ENCODE results near the gene TEX10. TPM values are rescaled to one million over a fixed set of nuclear protein-coding genes. Genes with fewer than 3 reads are reported as not detected.

TEX10 gene
- polyA plus RNA-seq, 1 donor (not counting 4 experiments of a cell fraction or from before 2014, with no cell fraction given), result 50.7 TPM

- no peak overlapping the region for H3K4me3 ChIP-seq (ENCODE audit: control insufficient read depth in 2 of 3, extremely low read depth in 1 of 3, insufficient read depth in 2 of 3, low read depth in 1 of 3, low read length in 3 of 3)
- H3K9me3 ChIP-seq (ENCODE audit: control insufficient read depth, low read depth, low read length), result no peaks in the 10 kb centered on the region
- no peak for TF ChIP-seq CTCF (optimal IDR thresholded peaks at IDR 0.05 in 1 of 3, IDR thresholded peaks at IDR 0.05 in 1 of 3, conservative IDR thresholded peaks at IDR 0.05 in 1 of 3; ENCODE audit: extremely low read depth in 1 of 3, insufficient read depth in 2 of 3, low read length in 3 of 3)
- dilution Hi-C loops (cut with MboI; ENCODE audit: extremely low pct_ligation_motif_present, low sequenced_read_pairs), result no loop called here
- H3K27me3 ChIP-seq (ENCODE audit: control insufficient read depth, extremely low read depth, insufficient read depth, low read length), result no peaks in the 10 kb centered on the region
- no peak for DNase-seq (ENCODE audit: low read depth, low spot score)
- no peak overlapping the region for H3K27ac ChIP-seq (ENCODE audit: control insufficient read depth, insufficient read depth, low read length)
- H3K79me2 ChIP-seq (ENCODE audit: control insufficient read depth, insufficient read depth, low read length), result no peaks in the 10 kb centered on the region
- FAIRE-seq, result no peak
- no peaks in the 10 kb centered on the region for H3K4me1 ChIP-seq (ENCODE audit: control insufficient read depth, extremely low read depth, insufficient read depth, low read length)
- H3K9ac ChIP-seq (ENCODE audit: control insufficient read depth, extremely low read depth, insufficient read depth, low read length), result no peak overlapping the region
- H2AFZ ChIP-seq (ENCODE audit: control insufficient read depth, low read length), result no peak overlapping the region
- no peaks in the 10 kb centered on the region for H4K20me1 ChIP-seq (ENCODE audit: control insufficient read depth, extremely low read depth, insufficient read depth, low read length)
- H3K9me1 ChIP-seq (ENCODE audit: control insufficient read depth, extremely low read depth, insufficient read depth, low read length), result no peaks in the 10 kb centered on the region
- H3K36me3 ChIP-seq (ENCODE audit: control insufficient read depth in 2 of 2, extremely low read depth in 1 of 2, insufficient read depth in 2 of 2, low read length in 2 of 2), result peaks cover 0 to 2% of the 10 kb centered on the region in 2 experiments
- H3K4me2 ChIP-seq (ENCODE audit: control insufficient read depth, extremely low read depth, insufficient read depth, low read depth, low read length), result no peak overlapping the region
These were observed 85.5 kb downstream of the TEX10 start for GRCh38 chr9:100267211-100267610.

Other genes starting within 250 kb of the TEX10 start
- gene MSANTD3, start 74.2 kb upstream of the TEX10 start, polyA plus RNA-seq, result 23.3 to 66.2 TPM (median 50.7 TPM) in 3 replicates
- 0.06 TPM in 1 of 3 replicates, not detected in the others for gene TMEFF1, start 120.2 kb upstream of the TEX10 start, polyA plus RNA-seq
- 0.10 to 0.18 TPM (median 0.18 TPM) in 3 replicates for gene CAVIN4, start 225.1 kb upstream of the TEX10 start, polyA plus RNA-seq

All from keratinocyte (primary cell).